Stimulated activated CD8-positive, alpha-beta memory T cell treated with anti-CD3 and anti-CD28 coated beads, Interleukin-2, amount 100 ng/mL, for 48 hours (primary cell): Measurements from ENCODE around the gene MRPL45.

ENCODE experiments used
- DNase-seq, 2 donors: peaks; one replicate each; pipeline ENCODE4 v3.0.0-alpha.2; 2020; ENCODE audit warnings: low read depth in 2 of 2

MRPL45 gene

GRCh38 chr17:38349097-38349730, 52.2 kb downstream of the MRPL45 start:
- DNase-seq, result peak; percentile 59 to 78

- DNase-seq, result no peak
These were observed 53.1 kb downstream of the MRPL45 start for GRCh38 chr17:38350035-38350434.

GRCh38 chr17:38351412-38352222, 54.6 kb downstream of the MRPL45 start, which contains the start of gene SOCS7:
Gene SOCS7 (plus strand): TSS chr17:38351844. CDS start chr17:38352053, 209 bp downstream.
- DNase-seq, result peak; percentile 92 to 94

- DNase-seq, result peak in 1 of 2 donors; percentile 3
These were observed 55.5 kb downstream of the MRPL45 start for GRCh38 chr17:38352245-38353085.

- no peak for DNase-seq
These were observed 56.2 kb downstream of the MRPL45 start for GRCh38 chr17:38353086-38353604.

- no peak for DNase-seq
These were observed 56.7 kb downstream of the MRPL45 start for GRCh38 chr17:38353668-38354067.

GRCh38 chr17:38354466-38354865, 57.5 kb downstream of the MRPL45 start:
- DNase-seq, result no peak

- no peak for DNase-seq
These were observed 58.3 kb downstream of the MRPL45 start for GRCh38 chr17:38355251-38355650.

GRCh38 chr17:38357486-38358123, 60.6 kb downstream of the MRPL45 start:
- DNase-seq, result no peak

GRCh38 chr17:38358586-38359513, 61.9 kb downstream of the MRPL45 start:
- no peak for DNase-seq

- DNase-seq, result no peak
These were observed 64.9 kb downstream of the MRPL45 start for GRCh38 chr17:38361694-38362465.

- no peak for DNase-seq
These were observed 66.0 kb downstream of the MRPL45 start for GRCh38 chr17:38363016-38363415.

- DNase-seq, result no peak
These were observed 67.8 kb downstream of the MRPL45 start for GRCh38 chr17:38364741-38365140.

- no peak for DNase-seq
These were observed 72.3 kb downstream of the MRPL45 start for GRCh38 chr17:38369124-38369886.
